Endodermal cell (in vitro differentiated cells): ENCODE measurements around the gene ZC3H4. TPM values are rescaled to one million over a fixed set of nuclear protein-coding genes. Genes with fewer than 3 reads are reported as not detected.
"Not testable (repeated sequence)": the region's sequence is repeated elsewhere in the genome, so short reads cannot be mapped to it uniquely, and the experiment has no call there.

Experiments used
- DNase-seq: peaks from one replicate; pipeline ENCODE4 v3.0.0-alpha.2; 2017
- H3K27ac ChIP-seq: 2 replicates; pipeline ENCODE4 v1.5.1; 2013; ENCODE audit warnings: mild to moderate bottlenecking, low read depth, low read length, moderate library complexity
- H3K27me3 ChIP-seq: 2 replicates; pipeline ENCODE4 v1.6.1; 2013; ENCODE audit warnings: mild to moderate bottlenecking, low read length, moderate library complexity; ENCODE audit not compliant: insufficient read depth, control insufficient read depth, poor library complexity, severe bottlenecking
- H3K36me3 ChIP-seq: 2 replicates; pipeline ENCODE4 v1.7.0; 2013; ENCODE audit warnings: mild to moderate bottlenecking, low read length, moderate library complexity; ENCODE audit not compliant: control insufficient read depth, insufficient read depth
- H3K4me1 ChIP-seq: one replicate; pipeline ENCODE4 v1.7.0; 2013; ENCODE audit warnings: low read length; ENCODE audit not compliant: control insufficient read depth, insufficient read depth
- H3K4me3 ChIP-seq: 2 replicates; pipeline ENCODE4 v1.5.1; 2013; ENCODE audit warnings: mild to moderate bottlenecking, low read length, moderate library complexity
- H3K9ac ChIP-seq: 2 replicates; pipeline ENCODE4 v1.6.1; 2013; ENCODE audit warnings: mild to moderate bottlenecking, low read length, moderate library complexity; ENCODE audit not compliant: poor library complexity, severe bottlenecking; ENCODE audit errors: extremely low read depth
- H3K9me3 ChIP-seq: 2 replicates; pipeline ENCODE4 v1.6.1; 2013; ENCODE audit warnings: mild to moderate bottlenecking, low read length, moderate library complexity; ENCODE audit not compliant: control insufficient read depth
- H3K27ac Mint-ChIP-seq: 2 replicates; pipeline ENCODE4 v1.8.0; 2020; ENCODE audit warnings: mixed read lengths
- H3K27me3 Mint-ChIP-seq: 2 replicates; pipeline ENCODE4 v1.8.0; 2021; ENCODE audit warnings: mild to moderate bottlenecking, mixed read lengths; ENCODE audit not compliant: insufficient read depth
- H3K36me3 Mint-ChIP-seq: 2 replicates; pipeline ENCODE4 v1.8.0; 2020; ENCODE audit warnings: low read depth, mixed read lengths
- H3K4me1 Mint-ChIP-seq: 2 replicates; pipeline ENCODE4 v1.8.0; 2020; ENCODE audit warnings: mixed read lengths
- H3K4me3 Mint-ChIP-seq: 2 replicates; pipeline ENCODE4 v1.8.0; 2020; ENCODE audit warnings: mild to moderate bottlenecking, moderate library complexity, mixed read lengths
- H3K9me3 Mint-ChIP-seq: 2 replicates; pipeline ENCODE4 v1.8.0; 2020; ENCODE audit warnings: mild to moderate bottlenecking, mixed read lengths
- CTCF ChIP-seq: fragments of 200-600 bp; sonication (generic); conservative IDR thresholded peaks from 2 replicates; pipeline ENCODE4 v1.5.0; 2021; ENCODE audit warnings: antibody characterized with exemption, mild to moderate bottlenecking
- WGBS, 2 experiments: methylation state at CpG; one replicate each; pipeline versions ENCODE4 v1.1.5 to v1.1.7; 2013; ENCODE audit warnings: missing lambda C conversion rate in 2 of 2, mixed read lengths in 1 of 2; ENCODE audit not compliant: insufficient coverage in 1 of 2, insufficient read length in 1 of 2; 5-methylcytosine and 5-hydroxymethylcytosine counted together
- total RNA-seq, 2 donors: library from RNA; stranded (reverse); fragmentation: NEBNext Ultra II Directional in 1 of 2; extraction: Animal tissue kit (Norgen Biotek cat#: 25700) in 1 of 2; gene quantifications; 2 replicates in 1 of 2; 3 replicates in 1 of 2; pipeline ENCODE4 v1.2.1, GENCODE V29; 2021

ZC3H4 gene
- total RNA-seq, 2 donors from 2014 or later, result 64.9 to 82.5 TPM

- no peaks in the 10 kb centered on the region for H3K4me1 ChIP-seq
- H3K27me3 Mint-ChIP-seq, result peaks cover 18% of the 10 kb centered on the region
- no peak overlapping the region for H3K27ac ChIP-seq
- DNase-seq, result no peak
- no peaks in the 10 kb centered on the region for H3K27me3 ChIP-seq
- peaks cover 20% of the 10 kb centered on the region for H3K4me1 Mint-ChIP-seq
- H3K9me3 Mint-ChIP-seq, result peaks cover 41% of the 10 kb centered on the region
- H3K4me3 ChIP-seq, result no peak overlapping the region
- H3K36me3 Mint-ChIP-seq, result peaks cover 14% of the 10 kb centered on the region
- 80 to 94% methylated on average over 2 of the region's 2 CpGs for WGBS, 2 experiments
- peak overlapping the region; percentile 96 for H3K27ac Mint-ChIP-seq
- TF ChIP-seq CTCF, result no peak
- H3K9ac ChIP-seq, result no peak overlapping the region
- no peak overlapping the region for H3K4me3 Mint-ChIP-seq
- peaks cover 7% of the 10 kb centered on the region for H3K9me3 ChIP-seq
- H3K36me3 ChIP-seq, result no peaks in the 10 kb centered on the region
Measured at GRCh38 chr19:47057328-47057727, 56.2 kb downstream of the ZC3H4 start.

- 86 to 90% methylated on average over 2 to 4 of the region's 5 CpGs for WGBS, 2 experiments
- peak overlapping the region; percentile 30 for H3K27ac Mint-ChIP-seq
- peaks cover 26% of the 10 kb centered on the region for H3K4me1 Mint-ChIP-seq
Measured at GRCh38 chr19:47056411-47056810, 57.2 kb downstream of the ZC3H4 start.

GRCh38 chr19:47050562-47050961 lies 63.0 kb downstream of the ZC3H4 start:
- H3K9me3 Mint-ChIP-seq, result peaks cover 24% of the 10 kb centered on the region
- not testable (repeated sequence) for H3K4me3 ChIP-seq, H3K27me3 ChIP-seq, H3K9ac ChIP-seq, H3K4me1 ChIP-seq, H3K9me3 ChIP-seq, H3K36me3 ChIP-seq, H3K27ac ChIP-seq, DNase-seq
- H3K27ac Mint-ChIP-seq, result peak overlapping the region; percentile 73
- peaks cover 11% of the 10 kb centered on the region for H3K36me3 Mint-ChIP-seq
- 60 to 75% methylated on average over 1 to 3 of the region's 3 CpGs for WGBS, 2 experiments
- H3K27me3 Mint-ChIP-seq, result peaks cover 18% of the 10 kb centered on the region
- peaks cover 31% of the 10 kb centered on the region for H3K4me1 Mint-ChIP-seq
- H3K4me3 Mint-ChIP-seq, result peak overlapping the region; percentile 93

More at GRCh38 chr19:47056411-47056810, 57.2 kb downstream of the ZC3H4 start:
- Histone ChIP-seq H3K4me3 (no peak overlapping the region), H3K27me3 (no peaks in the 10 kb centered on the region), H3K27ac (no peak overlapping the region), H3K4me1 (no peaks in the 10 kb centered on the region), H3K9me3 (peaks cover 7% of the 10 kb centered on the region), H3K36me3 (no peaks in the 10 kb centered on the region), H3K9ac (no peak overlapping the region)
- Mint-ChIP-seq H3K36me3 (peaks cover 11% of the 10 kb centered on the region), H3K27me3 (peaks cover 18% of the 10 kb centered on the region), H3K4me3 (no peak overlapping the region), H3K9me3 (peaks cover 37% of the 10 kb centered on the region)
- TF ChIP-seq CTCF, result no peak
- peak; percentile 38 for DNase-seq

- H3K27ac Mint-ChIP-seq, result peak overlapping the region; percentile 92
- peaks cover 2% of the 10 kb centered on the region for H3K36me3 Mint-ChIP-seq
- peaks cover 31% of the 10 kb centered on the region for H3K4me1 Mint-ChIP-seq
- no peak overlapping the region for H3K4me3 ChIP-seq
- H3K4me3 Mint-ChIP-seq, result peak overlapping the region; percentile 93
- no peaks in the 10 kb centered on the region for H3K4me1 ChIP-seq
- H3K27me3 ChIP-seq, result no peaks in the 10 kb centered on the region
- no peak overlapping the region for H3K27ac ChIP-seq
- no peak for TF ChIP-seq CTCF
- no peaks in the 10 kb centered on the region for H3K36me3 ChIP-seq
- DNase-seq, result peak; percentile 49
- H3K9me3 ChIP-seq, result no peaks in the 10 kb centered on the region
- 69 to 72% methylated on average over 9 of the region's 9 CpGs for WGBS, 2 experiments
- peaks cover 12% of the 10 kb centered on the region for H3K27me3 Mint-ChIP-seq
- H3K9me3 Mint-ChIP-seq, result peaks cover 14% of the 10 kb centered on the region
- peak overlapping the region; percentile 32 for H3K9ac ChIP-seq
Measured at GRCh38 chr19:47049307-47049700, 64.3 kb downstream of the ZC3H4 start.
